Effector CD8-positive, alpha-beta T cell (primary cell): Measurements from ENCODE around the gene DUOX1.
"Not testable (repeated sequence)": the region's sequence is repeated elsewhere in the genome, so short reads cannot be mapped to it uniquely, and the experiment has no call there.

Experiments used
- DNase-seq: peaks from one replicate; lab custom pipeline; 2025; lab: John Stamatoyannopoulos, UW

Gene DUOX1

DNA sequence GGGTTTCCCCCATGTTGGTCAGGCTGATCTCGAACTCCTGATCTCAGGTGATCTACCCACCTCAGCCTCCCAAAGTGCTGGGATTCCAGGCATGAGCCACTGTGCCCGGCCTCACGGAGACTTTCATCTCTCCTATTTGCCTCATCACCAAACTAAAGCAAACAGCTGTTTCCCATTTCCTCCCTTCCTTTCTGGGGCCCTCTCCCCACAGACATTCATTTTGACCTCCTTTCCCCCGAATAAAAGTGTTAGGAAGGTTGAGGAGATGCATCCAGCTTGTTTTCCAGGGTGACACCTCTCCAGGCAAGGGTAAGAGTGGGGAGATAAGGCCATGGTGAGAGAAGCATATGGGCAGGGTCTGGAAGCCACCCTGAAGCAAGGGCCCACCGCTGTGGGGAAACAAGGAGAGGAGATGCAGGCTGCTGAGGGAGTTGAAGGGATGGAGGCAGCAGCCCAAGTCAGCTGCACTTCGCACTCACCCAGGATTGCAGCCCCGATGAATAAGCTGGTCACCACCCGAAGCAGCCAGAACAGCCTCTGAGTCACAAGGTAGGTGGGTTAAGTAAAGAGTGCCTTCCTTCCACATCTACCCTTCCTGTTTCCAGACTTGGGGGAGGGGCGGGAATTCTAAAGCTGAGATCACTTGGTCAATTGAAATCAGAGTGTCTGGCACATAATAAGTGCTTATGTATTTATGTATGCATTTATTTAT, 7.9 kb upstream of the DUOX1 start:
- DNase-seq = no peak

DNA sequence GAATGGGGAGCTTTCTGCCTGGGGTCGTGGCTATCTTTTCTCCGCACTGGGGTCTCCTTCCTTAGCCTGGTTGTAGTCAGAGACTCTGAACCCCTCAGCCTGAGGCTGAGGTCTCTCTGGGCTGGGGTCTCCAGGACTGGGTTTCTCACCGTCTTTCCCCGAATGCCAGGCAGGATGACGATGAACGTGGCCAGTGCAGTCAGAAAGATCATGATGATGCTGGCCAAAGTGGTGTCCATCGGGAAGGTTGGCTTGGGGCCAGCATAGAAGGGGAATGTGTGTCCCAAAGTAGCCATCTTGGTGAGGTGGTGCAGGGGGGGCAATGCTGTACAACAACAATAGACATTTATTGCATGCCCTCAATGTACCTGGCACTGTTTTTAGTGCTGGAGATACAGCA, 7.1 kb upstream of the DUOX1 start:
- DNase-seq = no peak

DNA sequence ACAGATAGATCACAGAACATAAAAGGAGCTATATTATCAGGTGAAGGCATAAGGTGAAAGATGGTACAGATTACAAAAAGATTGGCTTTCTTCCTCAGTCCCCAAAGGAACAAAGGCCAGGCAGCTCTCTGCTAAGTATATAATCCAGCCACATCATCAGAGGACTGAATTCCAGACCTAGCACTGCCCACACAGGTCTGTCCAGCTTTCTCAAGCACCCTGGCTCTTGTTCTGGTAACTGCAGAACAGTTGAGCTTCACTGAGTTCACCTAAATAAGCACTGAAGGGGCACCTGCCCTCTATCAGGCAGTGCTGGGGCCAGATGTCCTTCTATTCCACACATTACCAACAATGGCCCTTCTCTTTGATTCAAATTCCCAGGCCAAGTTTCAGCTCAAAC, 6.4 kb upstream of the DUOX1 start:
- no peak for DNase-seq

DNA sequence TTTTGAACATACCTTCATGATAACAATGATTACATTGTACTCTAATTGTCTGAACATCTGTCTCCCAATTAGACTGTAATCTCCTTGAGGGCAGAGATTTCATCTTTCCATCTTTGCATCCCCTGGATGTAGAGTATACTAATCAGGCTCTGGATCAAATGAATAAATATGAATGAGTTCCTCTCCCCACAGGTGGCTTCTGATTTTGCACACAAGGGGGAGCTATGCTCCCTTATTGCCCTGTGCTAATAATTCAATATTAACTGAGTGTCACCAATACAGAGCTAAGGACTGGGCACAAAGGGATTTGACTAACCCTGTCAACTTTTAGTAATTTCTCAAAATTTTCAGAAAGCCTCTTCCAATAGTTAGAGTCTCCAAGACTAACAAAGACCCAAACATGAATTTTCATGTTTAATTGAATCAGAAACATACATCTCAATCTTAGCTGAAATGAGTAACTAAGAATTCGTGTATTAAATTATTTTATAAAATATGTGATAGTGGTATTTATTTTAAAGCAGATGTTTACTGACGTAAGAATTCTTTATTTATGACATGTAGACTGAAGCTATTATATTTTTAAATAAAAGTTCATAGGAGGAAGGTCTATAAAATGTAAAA, 3.1 kb upstream of the DUOX1 start:
- DNase-seq = no peak

DNA sequence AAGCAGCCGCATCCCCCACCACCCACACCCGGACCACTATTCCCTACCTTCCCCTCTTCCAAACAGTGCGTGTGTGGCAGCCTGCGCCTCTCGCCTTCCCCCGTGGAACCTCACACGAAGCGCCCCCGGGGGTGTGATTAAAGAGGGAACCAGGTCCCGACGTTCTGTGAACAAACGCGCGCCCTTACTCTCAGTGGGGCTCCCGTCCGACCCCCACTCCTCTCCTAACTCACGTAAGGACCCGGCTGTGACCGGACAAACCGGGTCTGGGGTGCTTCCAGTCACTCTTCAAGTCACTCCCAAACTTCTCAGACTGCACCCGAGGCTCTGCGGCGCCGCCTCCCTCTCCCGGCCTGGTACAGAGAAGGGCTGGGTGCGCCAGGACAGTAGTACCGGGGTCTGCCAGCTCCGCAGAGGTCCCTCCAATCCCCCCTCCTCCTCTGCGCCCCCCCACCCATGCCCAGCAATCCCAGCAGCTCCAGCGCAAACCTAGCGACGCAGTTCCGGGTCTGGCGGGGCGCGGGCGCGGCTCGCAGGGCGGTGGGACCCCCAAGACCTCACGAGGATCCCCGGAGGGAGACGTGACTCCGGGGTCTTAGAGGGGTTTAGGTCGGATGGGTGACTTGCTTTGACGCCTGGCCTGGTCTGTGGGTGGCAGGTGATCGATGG, 689 bp upstream of the DUOX1 start:
- no peak for DNase-seq

DNA sequence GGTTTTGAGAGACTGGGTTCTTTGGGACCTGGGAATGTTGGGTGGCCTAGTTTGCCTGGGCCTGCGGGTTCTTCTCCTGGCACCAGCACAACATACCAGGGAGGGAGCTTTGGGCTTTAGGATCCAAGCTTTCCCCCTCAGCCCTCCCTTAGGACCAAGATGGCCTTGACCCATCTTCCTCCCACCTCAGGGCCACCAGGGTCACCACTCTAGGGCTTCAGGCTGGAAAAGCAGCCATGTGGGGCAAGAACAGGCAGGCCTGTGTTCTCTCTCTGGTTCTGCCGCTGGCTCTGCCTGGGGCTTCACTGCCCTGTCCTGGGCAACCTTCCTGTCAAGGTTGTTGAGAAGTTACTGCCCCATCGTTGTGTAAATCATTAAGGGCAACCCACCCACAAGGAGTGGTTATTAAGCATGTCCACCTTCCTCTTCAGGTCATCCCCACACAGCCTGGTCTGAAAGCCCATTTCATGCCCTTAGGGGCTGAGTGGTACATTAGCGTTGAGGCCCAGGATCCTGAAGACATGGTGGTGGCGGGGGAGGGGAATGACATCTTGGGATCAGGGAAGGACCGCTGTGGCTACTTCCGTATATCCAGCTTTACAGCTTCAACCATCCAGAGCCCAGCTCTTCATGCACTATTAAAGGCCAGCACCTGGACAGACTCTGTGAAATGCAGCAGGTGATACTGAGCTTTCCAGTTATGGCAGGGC, 652 bp downstream of the DUOX1 start:
- no peak for DNase-seq

DNA sequence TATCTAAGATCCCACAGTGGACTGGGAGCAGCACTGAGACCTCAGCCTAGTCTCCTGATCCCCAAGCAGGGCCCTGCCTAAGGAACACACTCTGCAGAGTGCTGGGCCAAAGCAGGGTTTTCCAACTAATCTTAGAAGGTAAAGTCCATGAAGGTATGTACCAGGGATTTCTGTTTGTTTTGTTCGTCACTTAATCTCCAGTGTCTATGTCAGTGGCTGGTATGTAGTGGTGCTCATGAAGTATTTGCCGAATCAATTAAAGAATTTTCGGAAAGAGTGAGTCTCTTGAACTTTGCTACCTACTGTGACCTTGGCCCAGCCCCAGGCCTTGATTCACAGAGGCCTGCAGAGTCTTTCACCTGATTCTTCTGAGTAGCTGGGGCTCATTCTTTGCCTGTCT, 1.7 kb downstream of the DUOX1 start:
- DNase-seq = no peak

DNA sequence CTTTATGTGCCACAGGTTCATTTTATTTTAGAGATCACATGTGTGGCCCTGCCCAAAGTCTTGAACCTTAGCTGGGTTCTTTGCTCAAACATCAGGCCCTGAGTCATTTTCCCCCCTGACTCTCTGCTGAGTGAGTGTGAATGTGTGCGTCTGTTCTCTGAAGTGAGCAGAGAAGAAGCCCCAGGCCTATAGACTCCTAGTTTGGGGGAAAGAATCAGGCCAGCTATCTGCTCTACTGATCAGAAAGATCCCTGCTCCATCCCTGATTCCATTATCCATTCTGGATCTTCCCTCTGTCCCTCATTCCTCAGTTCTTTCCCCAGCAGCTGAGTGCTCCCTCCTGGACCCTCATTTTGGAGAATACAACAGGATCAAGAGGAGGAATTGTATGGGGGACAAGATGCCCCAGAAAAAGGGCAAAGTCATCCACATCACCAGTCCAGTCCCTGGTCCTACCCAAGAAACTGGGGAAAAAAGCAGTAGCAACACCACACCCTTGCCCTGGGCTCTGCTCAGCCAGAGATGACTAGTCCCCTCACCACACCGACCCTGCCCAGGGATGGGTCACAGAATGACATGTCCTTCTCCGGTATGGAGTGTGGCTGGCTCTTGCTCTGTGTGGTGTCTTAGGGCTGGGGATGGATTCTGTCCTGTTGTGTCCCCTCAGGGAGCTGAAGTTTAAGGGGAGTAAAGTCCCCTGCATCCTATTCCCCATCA, 3.2 kb downstream of the DUOX1 start:
- no peak for DNase-seq

DNA sequence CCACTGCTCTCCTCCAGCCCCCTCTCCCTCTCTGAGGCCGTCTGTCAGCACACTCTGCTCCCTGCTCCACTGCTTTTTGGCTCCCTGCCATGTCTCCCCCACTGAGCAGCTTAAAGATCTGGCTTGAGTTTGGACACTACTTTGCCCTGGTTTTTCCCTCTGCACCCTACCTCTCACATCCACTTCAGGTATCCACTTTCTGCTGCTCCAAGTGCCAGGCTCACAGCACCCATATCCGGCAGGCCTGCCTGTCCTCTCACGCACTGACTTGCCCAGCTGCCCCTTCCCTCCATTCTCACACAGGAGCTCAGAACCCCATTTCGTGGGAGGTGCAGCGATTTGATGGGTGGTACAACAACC, 3.7 kb downstream of the DUOX1 start:
- DNase-seq = no peak

DNA sequence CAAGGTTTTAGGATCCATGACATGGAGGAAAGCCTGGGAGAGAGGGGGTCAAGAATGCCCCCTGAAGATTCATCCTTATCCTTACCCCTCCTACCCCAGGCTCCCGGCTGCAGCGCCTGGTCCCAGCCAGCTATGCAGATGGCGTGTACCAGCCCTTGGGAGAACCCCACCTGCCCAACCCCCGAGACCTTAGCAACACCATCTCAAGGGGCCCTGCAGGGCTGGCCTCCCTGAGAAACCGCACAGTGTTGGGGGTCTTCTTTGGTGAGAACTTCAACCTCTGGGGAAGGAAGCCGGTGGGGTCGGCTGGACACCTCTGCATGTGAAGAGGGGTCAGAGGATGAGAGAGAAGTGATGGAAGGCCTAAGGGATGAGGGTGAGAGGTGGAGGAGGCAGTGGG, 4.3 kb downstream of the DUOX1 start:
- no peak for DNase-seq

DNA sequence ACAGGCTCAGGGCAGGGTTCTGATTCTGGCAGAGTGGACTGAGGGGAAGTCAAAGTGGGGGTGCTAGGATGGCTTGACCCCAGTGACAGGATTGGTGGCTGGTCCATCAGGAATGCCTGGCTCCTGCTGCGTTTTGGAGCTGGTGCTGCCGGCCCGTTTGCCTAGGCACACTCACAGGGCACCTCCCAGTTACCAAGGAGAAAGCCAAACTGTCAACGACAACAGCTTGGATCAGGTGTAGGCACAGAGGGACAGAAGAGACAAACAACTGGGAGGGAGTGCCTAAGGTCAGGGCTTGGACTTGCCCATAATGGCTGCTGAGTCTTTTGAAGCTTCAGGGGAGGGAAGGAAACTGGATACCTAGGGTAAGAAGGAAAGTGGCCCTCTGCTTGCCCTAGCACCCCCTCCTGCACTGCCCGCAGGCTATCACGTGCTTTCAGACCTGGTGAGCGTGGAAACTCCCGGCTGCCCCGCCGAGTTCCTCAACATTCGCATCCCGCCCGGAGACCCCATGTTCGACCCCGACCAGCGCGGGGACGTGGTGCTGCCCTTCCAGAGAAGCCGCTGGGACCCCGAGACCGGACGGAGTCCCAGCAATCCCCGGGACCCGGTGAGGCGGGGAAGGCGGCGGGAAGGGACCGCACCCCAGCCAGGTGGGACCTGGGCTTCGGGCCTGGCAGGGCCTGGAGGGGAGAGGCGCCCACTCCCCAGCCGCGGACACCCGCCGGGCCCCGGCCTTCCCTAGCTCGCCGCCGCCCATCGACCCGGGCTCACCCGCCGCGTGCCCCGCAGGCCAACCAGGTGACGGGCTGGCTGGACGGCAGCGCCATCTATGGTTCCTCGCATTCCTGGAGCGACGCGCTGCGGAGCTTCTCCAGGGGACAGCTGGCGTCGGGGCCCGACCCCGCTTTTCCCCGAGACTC, 5.1 kb downstream of the DUOX1 start:
- DNase-seq = no peak

DNA sequence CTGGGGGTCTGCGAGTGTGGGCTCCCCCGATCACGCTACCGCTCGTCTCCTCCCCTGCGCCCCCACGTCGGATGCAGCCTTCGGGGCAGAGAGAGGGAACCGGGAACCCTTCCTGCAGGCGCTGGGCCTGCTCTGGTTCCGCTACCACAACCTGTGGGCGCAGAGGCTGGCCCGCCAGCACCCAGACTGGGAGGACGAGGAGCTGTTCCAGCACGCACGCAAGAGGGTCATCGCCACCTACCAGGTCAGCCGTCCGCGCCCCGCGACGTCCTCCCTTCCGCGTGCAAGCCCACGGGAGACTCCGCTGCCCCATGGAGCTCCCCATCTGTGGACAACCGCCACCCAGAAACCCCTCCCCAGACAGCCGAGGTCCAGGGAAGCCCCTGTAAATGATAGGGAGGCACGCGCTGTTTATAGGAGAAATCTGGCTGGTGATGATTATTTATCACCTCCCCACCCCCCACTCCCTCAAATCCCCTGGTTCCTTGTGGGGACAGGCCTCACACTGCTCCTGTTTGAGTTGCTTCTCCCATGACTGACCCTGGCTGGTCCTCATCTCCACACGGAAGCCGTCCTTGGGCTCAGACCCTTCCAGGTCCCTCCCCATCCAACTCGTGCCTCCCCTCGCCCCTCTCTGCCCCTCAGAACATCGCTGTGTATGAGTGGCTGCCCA, 6.0 kb downstream of the DUOX1 start:
- not testable (repeated sequence) for DNase-seq

DNA sequence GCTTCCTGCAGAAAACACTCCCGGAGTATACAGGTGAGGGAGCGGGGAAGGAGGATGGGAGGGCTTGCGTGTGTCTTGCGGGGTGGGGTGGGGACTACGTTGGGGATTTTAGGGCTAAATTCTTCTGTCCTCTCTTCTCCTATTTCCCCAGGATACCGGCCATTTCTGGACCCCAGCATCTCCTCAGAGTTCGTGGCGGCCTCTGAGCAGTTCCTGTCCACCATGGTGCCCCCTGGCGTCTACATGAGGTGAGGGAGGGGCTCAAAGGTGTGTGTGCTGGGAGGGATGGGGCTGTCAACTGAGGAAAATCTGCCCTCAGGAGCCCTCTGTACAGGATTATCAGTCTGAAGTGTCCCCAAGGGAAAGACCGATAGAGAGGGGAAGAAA, 6.6 kb downstream of the DUOX1 start:
- DNase-seq = no peak

DNA sequence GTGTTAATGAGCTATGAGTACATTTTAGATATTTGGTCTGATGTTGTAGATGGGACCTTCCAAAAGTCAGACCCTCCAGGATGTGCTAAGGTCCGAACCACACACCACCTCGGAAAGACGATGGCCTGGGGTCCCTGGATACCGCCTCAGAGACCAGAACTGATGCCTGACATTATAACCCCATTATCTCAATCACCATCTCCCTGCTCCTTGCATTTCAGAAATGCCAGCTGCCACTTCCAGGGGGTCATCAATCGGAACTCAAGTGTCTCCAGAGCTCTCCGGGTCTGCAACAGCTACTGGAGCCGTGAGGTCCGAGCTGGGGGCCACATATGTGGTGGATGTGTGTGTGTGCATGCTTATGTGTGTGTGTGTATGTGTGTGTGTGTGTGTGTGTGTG, 7.9 kb downstream of the DUOX1 start:
- DNase-seq = no peak

DNA sequence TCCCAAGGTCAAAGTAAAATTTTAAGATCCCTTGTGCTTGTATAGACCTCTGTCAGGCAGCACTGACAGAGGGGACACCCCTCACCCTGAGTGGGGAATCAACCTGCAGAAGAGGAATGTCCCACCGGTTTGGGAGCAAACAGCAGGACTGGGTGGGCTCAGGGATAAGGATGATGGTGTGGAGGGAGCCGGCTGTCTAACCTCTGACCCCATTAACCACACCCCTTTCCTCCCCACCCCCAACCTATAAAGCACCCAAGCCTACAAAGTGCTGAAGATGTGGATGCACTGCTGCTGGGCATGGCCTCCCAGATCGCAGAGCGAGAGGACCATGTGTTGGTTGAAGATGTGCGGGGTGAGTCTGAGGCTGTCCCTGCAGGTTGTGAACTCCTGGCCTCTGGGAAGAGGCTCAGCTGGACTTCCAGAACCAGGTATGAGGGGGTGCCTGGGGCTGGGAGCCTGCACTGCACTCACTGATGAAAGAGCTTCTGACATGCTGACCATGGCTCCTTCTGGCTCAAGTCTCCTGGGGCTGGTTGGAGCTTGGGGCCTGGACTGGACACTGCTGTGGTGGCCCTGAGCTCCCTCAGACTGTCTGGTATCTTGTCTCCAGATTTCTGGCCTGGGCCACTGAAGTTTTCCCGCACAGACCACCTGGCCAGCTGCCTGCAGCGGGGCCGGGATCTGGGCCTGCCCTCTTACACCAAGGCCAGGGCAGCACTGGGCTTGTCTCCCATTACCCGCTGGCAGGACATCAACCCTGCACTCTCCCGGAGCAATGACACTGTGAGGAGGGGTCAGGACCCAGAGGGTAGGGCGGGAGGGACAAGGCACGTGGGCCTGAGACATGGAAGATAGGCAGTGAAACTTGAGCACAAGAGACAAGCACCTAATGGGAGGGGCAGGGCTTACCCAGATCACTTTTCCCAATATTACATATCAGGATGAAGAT, 9.3 kb downstream of the DUOX1 start:
- DNase-seq = no peak

DNA sequence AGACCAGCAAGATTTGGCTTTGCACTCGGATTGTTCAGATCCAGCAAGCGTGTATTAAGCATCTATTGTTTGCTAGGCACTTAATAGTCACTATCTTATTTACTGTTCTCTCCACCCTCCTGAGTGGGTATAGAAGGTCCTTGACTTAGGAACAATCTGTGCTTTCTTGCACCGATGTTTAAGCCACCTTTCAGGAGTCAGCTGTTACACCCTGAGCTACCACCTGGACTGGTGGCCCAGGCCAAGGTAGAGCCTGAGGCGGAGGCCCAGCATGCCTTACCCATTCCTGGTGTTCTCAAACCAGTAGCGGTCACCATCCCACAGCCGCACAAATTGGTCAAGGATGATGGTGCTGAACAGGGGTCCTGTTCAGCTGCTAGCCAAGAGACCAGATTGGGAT, 10.0 kb downstream of the DUOX1 start:
- DNase-seq = no peak

DNA sequence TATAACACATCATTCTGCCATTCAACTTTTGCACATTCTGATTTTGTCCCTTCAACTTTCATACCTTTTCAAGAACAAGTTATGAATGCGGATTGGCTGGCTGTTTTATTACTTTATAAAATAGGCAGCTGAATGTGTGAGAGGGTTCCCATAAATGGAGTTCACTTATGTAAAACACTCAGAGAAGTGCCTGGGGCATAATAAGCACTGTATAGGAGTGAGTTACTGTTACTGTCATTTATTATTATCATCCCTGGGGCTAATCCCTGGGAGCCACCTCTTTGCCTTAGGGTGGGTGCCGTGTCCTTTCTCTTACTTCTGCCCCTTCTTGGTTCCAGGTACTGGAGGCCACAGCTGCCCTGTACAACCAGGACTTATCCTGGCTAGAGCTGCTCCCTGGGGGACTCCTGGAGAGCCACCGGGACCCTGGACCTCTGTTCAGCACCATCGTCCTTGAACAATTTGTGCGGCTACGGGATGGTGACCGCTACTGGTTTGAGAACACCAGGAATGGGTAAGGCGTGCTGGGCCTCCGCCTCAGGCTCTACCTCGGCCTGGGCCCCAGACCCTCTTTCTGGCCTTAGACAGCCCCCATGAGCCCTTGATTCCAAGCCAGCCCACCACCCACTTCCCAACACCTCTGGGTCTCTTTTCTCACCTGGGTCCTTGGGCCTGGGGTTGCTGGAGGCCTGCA, 10.9 kb downstream of the DUOX1 start:
- no peak for DNase-seq

DNA sequence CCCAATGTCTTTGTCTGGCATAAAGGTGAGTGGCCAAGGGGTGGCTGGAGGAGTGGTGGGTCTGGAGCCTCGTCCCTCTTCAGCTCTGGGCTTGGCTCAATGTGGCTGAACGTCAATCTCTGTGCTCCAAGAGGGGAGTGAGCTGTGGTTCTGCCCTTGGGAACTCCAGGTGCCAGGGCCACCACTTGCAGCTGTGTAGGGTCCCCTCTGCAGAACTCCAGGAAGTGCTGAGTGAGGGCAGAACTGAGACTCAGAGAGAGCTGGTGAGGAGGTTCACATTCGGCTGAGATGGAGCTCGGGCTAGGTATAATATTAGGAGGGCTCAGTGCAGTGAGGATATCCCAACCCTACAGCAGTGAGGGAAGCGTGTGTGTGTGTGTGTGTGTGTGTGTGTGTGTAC, 11.6 kb downstream of the DUOX1 start:
- DNase-seq = no peak

DNA sequence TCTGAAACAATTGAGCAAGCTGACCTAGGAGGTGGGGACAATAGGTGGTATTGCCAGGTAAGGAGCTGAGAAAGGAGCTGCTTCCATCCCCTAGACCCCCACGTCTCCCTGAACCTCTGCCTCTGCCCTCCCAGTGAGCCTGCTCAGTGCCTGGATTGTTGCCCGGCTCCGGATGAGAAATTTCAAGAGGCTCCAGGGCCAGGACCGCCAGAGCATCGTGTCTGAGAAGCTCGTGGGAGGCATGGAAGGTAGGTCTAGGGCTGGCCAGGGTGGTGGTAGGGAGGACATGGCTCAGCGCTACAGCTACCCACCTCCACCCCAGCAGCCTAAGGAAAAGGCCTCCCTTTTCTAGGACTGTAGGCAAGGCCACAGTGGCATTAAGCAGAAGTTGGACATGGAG, 13.3 kb downstream of the DUOX1 start:
- DNase-seq = no peak
